ENCODE data around the gene SLC22A1. TPM values are rescaled to one million over a fixed set of nuclear protein-coding genes. Genes with fewer than 3 reads are reported as not detected.

Gene SLC22A1
- total and polyA plus RNA-seq, 7 donors = 0.17 to 3.3 (median 0.89) TPM

- TF ChIP-seq CTCF (IDR thresholded peaks at IDR 0.05) = no peak
- H3K4me3 ChIP-seq = no peak overlapping the region
- ATAC-seq = no peak
- no peak overlapping the region for H3K27ac ChIP-seq
- 89 to 90% (median 89%) methylated on average over 3 of the region's 3 CpGs for WGBS, 3 donors
- no peaks in the 10 kb centered on the region for H3K9me3 ChIP-seq
- intact Hi-C loops (cut with DNase I) = no loop called here
- DNase-seq = no peak
- no peaks in the 10 kb centered on the region for H3K36me3 ChIP-seq (ENCODE audit: insufficient read depth in 1 of 2, low read depth in 1 of 2)
- no peaks in the 10 kb centered on the region for H3K4me1 ChIP-seq
- H3K27me3 ChIP-seq (ENCODE audit: insufficient read depth in 3 of 3, low read length in 2 of 3) = no peaks in the 10 kb centered on the region
These were observed 6.6 kb downstream of the SLC22A1 start for GRCh38 chr6:160128125-160128683.

- H3K36me3 ChIP-seq (ENCODE audit: insufficient read depth in 1 of 2, low read depth in 1 of 2) = no peaks in the 10 kb centered on the region
- DNase-seq = no peak
- no peaks in the 10 kb centered on the region for H3K27me3 ChIP-seq (ENCODE audit: insufficient read depth in 3 of 3, low read length in 2 of 3)
- 74 to 87% (median 86%) methylated on average over 6 of the region's 6 CpGs for WGBS, 3 donors
- TF ChIP-seq CTCF (IDR thresholded peaks at IDR 0.05) = no peak
- H3K27ac ChIP-seq = no peak overlapping the region
- no peak for ATAC-seq
- no peaks in the 10 kb centered on the region for H3K4me1 ChIP-seq
- no peak overlapping the region for H3K4me3 ChIP-seq
- no peaks in the 10 kb centered on the region for H3K9me3 ChIP-seq
- intact Hi-C loops (cut with DNase I) = no loop called here
These were observed 7.4 kb downstream of the SLC22A1 start for GRCh38 chr6:160128879-160129516.

- 85 to 95% (median 93%) methylated on average over 10 of the region's 10 CpGs for WGBS, 3 donors
- Histone ChIP-seq H3K36me3 (ENCODE audit: insufficient read depth in 1 of 2, low read depth in 1 of 2) (no peaks in the 10 kb centered on the region), H3K27me3 (ENCODE audit: insufficient read depth in 3 of 3, low read length in 2 of 3) (no peaks in the 10 kb centered on the region), H3K9me3 (no peaks in the 10 kb centered on the region), H3K27ac (no peak overlapping the region), H3K4me3 (no peak overlapping the region), H3K4me1 (no peaks in the 10 kb centered on the region)
- TF ChIP-seq CTCF (IDR thresholded peaks at IDR 0.05) = no peak
- intact Hi-C loops (cut with DNase I) = no loop called here
- no peak for DNase-seq
- no peak for ATAC-seq
These were observed 8.4 kb downstream of the SLC22A1 start for GRCh38 chr6:160129881-160130615.

- Histone ChIP-seq H3K36me3 (ENCODE audit: insufficient read depth in 1 of 2, low read depth in 1 of 2) (no peaks in the 10 kb centered on the region), H3K27me3 (ENCODE audit: insufficient read depth in 3 of 3, low read length in 2 of 3) (no peaks in the 10 kb centered on the region), H3K27ac (no peak overlapping the region), H3K4me3 (no peak overlapping the region), H3K9me3 (no peaks in the 10 kb centered on the region), H3K4me1 (no peaks in the 10 kb centered on the region)
- intact Hi-C loops (cut with DNase I) = no loop called here
- no peak for ATAC-seq
- WGBS, 3 donors = 83 to 93% (median 91%) methylated on average over 13 of the region's 13 CpGs
- TF ChIP-seq CTCF (IDR thresholded peaks at IDR 0.05) = no peak
- DNase-seq = no peak
These were observed 9.3 kb downstream of the SLC22A1 start for GRCh38 chr6:160130729-160131484.

Measured in psoas muscle (tissue), 8 donors.